HepG2 (cell line): ENCODE results near the gene SLC2A4. TPM values are rescaled to one million over a fixed set of nuclear protein-coding genes. Genes with fewer than 3 reads are reported as not detected.
A peak's percentile ranks its signal among the peaks of the same experiment; 100 is the strongest.

ENCODE experiments used
- FOSL1 ChIP-seq: sonication (generic); formaldehyde crosslinking; IDR thresholded peaks from 2 replicates; pipeline ENCODE4 v1.9.0; 2021; ENCODE audit warnings: missing genetic modification reagents, borderline replicate concordance
- FOXA3 ChIP-seq: IDR thresholded peaks from 2 replicates; pipeline ENCODE4 v1.6.1; 2016; ENCODE audit warnings: missing genetic modification reagents, missing compliant biosample characterization
- HDAC2 ChIP-seq: sonication (generic); formaldehyde crosslinking; IDR thresholded peaks from 2 replicates; pipeline ENCODE4 v1.4.0; 2020; ENCODE audit warnings: missing genetic modification reagents
- HMG20A ChIP-seq: IDR thresholded peaks from 2 replicates; pipeline ENCODE4 v1.6.1; 2016; ENCODE audit warnings: borderline replicate concordance
- HNRNPL ChIP-seq: fragments of 200-400 bp; formaldehyde crosslinking; IDR thresholded peaks from 2 replicates; pipeline ENCODE4 v1.6.1; 2017; ENCODE audit warnings: mild to moderate bottlenecking, low read depth, low read length
- HOXA7 ChIP-seq: sonication (generic); formaldehyde crosslinking; IDR thresholded peaks from 2 replicates; pipeline ENCODE4 v1.8.1; 2022; ENCODE audit warnings: mild to moderate bottlenecking, missing genetic modification reagents, moderate library complexity
- KDM2A ChIP-seq: sonication (generic); formaldehyde crosslinking; IDR thresholded peaks from 2 replicates; pipeline ENCODE4 v1.4.0; 2020; ENCODE audit warnings: low read depth, missing genetic modification reagents, borderline replicate concordance
- KLF12 ChIP-seq: sonication (generic); formaldehyde crosslinking; IDR thresholded peaks from 2 replicates; pipeline ENCODE4 v1.4.0; 2020; ENCODE audit warnings: missing genetic modification reagents, borderline replicate concordance
- LCORL ChIP-seq, 2 experiments: fragments of 450-650 bp in 1 of 2; sonication (generic) in 1 of 2; formaldehyde crosslinking in 1 of 2; IDR thresholded peaks; 2 replicates each; pipeline versions ENCODE4 v1.5.0 to v1.6.1; 2017 to 2020; ENCODE audit warnings: antibody characterized with exemption in 1 of 2, missing genetic modification reagents in 1 of 2
- RARA ChIP-seq: IDR thresholded peaks from 2 replicates; pipeline ENCODE4 v1.6.1; 2016; ENCODE audit warnings: missing genetic modification reagents, missing compliant biosample characterization
- SMAD3 ChIP-seq: sonication (generic); formaldehyde crosslinking; IDR thresholded peaks from 2 replicates; pipeline ENCODE4 v1.4.0; 2020; ENCODE audit warnings: missing genetic modification reagents
- TBL1XR1 ChIP-seq: fragments of 150-350 bp; IDR thresholded peaks from 2 replicates; pipeline ENCODE4 v1.6.1; 2014; ENCODE audit warnings: borderline replicate concordance, low read length; ENCODE audit not compliant: partially characterized antibody
- XBP1 ChIP-seq: sonication (generic); formaldehyde crosslinking; IDR thresholded peaks from 2 replicates; pipeline ENCODE4 v1.5.0; 2020; ENCODE audit warnings: missing genetic modification reagents
- ZNF20 ChIP-seq: sonication (generic); formaldehyde crosslinking; IDR thresholded peaks from 2 replicates; pipeline ENCODE4 v1.4.0; 2020; ENCODE audit warnings: mild to moderate bottlenecking, moderate library complexity, missing genetic modification reagents
- ZNF230 ChIP-seq: sonication (generic); formaldehyde crosslinking; IDR thresholded peaks from 2 replicates; pipeline ENCODE4 v1.4.0; 2020; ENCODE audit warnings: mild to moderate bottlenecking, missing genetic modification reagents
- ZNF3 ChIP-seq: IDR thresholded peaks from 2 replicates; pipeline ENCODE4 v1.7.0; 2017; ENCODE audit warnings: inconsistent platforms
- ZNF44 ChIP-seq: sonication (generic); formaldehyde crosslinking; IDR thresholded peaks from 2 replicates; pipeline ENCODE4 v1.5.1; 2020; ENCODE audit warnings: mild to moderate bottlenecking, missing genetic modification reagents
- ZNF501 ChIP-seq: sonication (generic); formaldehyde crosslinking; IDR thresholded peaks from 2 replicates; pipeline ENCODE4 v1.5.1; 2020; ENCODE audit warnings: mild to moderate bottlenecking, moderate library complexity, missing genetic modification reagents
- ZNF543 ChIP-seq: sonication (generic); formaldehyde crosslinking; IDR thresholded peaks from 2 replicates; pipeline ENCODE4 v1.4.0; 2020; ENCODE audit warnings: mild to moderate bottlenecking, missing genetic modification reagents
- ZNF616 ChIP-seq: sonication (generic); formaldehyde crosslinking; IDR thresholded peaks from 2 replicates; pipeline ENCODE4 v1.5.0; 2020; ENCODE audit warnings: low read depth, mild to moderate bottlenecking, missing genetic modification reagents
- ZNF720 ChIP-seq: sonication (generic); formaldehyde crosslinking; IDR thresholded peaks from 2 replicates; pipeline ENCODE4 v1.4.0; 2020; ENCODE audit warnings: missing genetic modification reagents
- polyA plus RNA-seq, 8 experiments: library from polyadenylated mRNA; depleted of rRNA in 3 of 8; stranded (reverse) in 7 of 8; unstranded in 1 of 8; fragments of >200 nt; fragmentation: Illumina TruSeq in 4 of 8; extraction: Trizol in 4 of 8; gene quantifications; 2 replicates each; pipeline versions ENCODE4 v1.2.1 to v1.2.3, GENCODE V29; 2011 to 2016; ENCODE audit warnings: low read depth in 4 of 8, missing spikeins in 1 of 8, mixed read lengths in 1 of 8; ENCODE audit not compliant: insufficient read depth in 1 of 8
- total RNA-seq, 5 experiments: library from RNA; depleted of rRNA; stranded (reverse); fragments of >200 nt; fragmentation: Illumina TruSeq; extraction: Trizol; gene quantifications; 2 replicates each; pipeline ENCODE4 v1.2.3, GENCODE V29; 2016; ENCODE audit warnings: low read depth in 1 of 5
- TF ChIP-seq, protein P1 (sequence below): sonication (generic); formaldehyde crosslinking; IDR thresholded peaks from 2 replicates; pipeline ENCODE4 v1.9.0; 2021; ENCODE audit warnings: missing genetic modification reagents, borderline replicate concordance
- TF ChIP-seq, protein P2 (sequence below): sonication (generic); formaldehyde crosslinking; conservative IDR thresholded peaks from 2 replicates; pipeline ENCODE4 v1.8.1; 2023; ENCODE audit warnings: missing genetic modification reagents
- TF ChIP-seq, protein P3 (sequence below): sonication (generic); formaldehyde crosslinking; IDR thresholded peaks from 2 replicates; pipeline ENCODE4 v1.4.0; 2020; ENCODE audit warnings: low read depth, missing genetic modification reagents

SLC2A4 gene
- total and polyA plus RNA-seq, 2 of the 13 experiments (the other 11 are each of a cell fraction or from before 2014, with no cell fraction given), result 4.9 to 5.8 TPM

DNA sequence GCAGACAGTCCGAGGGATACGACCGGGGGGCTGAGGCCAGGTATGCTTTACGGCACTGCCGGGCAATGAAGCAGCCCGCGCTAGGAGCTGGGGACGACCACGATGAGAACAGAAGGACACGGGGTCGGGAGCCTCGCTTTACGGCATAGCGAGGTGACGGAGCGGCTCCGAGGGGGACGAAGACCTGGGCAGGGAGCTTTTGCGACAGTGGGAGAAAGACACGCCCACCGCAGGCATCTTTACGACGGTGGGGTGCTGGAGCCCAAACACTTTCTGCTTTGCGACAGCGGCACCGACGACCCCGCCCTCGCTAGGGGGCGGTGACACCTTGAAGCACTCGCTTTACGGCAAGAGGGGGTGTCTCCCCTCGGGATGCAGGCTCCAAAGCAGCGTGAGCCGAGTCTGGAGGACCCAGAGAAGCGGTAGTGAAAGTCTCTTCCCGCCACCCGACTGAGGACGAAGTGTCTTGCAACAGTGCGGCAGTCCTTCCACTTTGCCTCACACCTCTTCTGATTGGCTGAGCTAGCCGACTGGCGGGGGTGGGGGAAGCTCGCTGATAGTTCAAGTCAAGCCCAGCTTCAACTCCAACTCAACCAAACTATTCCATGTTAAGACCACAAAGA is 48.0 kb downstream of the SLC2A4 start (continued):
- TF ChIP-seq HNRNPL (no peak), XBP1 (CRISPR knock-in tag) (no peak), HMG20A (no peak), ZNF44 (CRISPR knock-in tag) (no peak), ZNF720 (CRISPR knock-in tag) (no peak), ZNF230 (CRISPR knock-in tag) (no peak), RARA (CRISPR knock-in tag) (peak; percentile 26; the same call in 1 of the 2 replicates), FOXA3 (CRISPR knock-in tag) (no peak), HOXA7 (CRISPR knock-in tag) (no peak), LCORL (IDR thresholded peaks at IDR 0.05) (no peak), LCORL (CRISPR knock-in tag; IDR thresholded peaks at IDR 0.05) (no peak), ZNF616 (CRISPR knock-in tag) (no peak), ZNF3 (CRISPR knock-in tag) (no peak), FOSL1 (CRISPR knock-in tag) (no peak), ZNF20 (CRISPR knock-in tag) (peak; percentile 81; the same call in 1 of the 2 replicates), HDAC2 (CRISPR knock-in tag) (no peak), KLF12 (CRISPR knock-in tag) (peak; percentile 86; the same call in 1 of the 2 replicates), SMAD3 (CRISPR knock-in tag) (no peak), TBL1XR1 (no peak), ZNF543 (0 out of 2 replicates have a peak, but pooled peaks have one; percentile 44), KDM2A (peak; percentile 89), ZNF501 (CRISPR knock-in tag) (peak; percentile 33; the same call in 1 of the 2 replicates)
- TF ChIP-seq, protein P1, sequence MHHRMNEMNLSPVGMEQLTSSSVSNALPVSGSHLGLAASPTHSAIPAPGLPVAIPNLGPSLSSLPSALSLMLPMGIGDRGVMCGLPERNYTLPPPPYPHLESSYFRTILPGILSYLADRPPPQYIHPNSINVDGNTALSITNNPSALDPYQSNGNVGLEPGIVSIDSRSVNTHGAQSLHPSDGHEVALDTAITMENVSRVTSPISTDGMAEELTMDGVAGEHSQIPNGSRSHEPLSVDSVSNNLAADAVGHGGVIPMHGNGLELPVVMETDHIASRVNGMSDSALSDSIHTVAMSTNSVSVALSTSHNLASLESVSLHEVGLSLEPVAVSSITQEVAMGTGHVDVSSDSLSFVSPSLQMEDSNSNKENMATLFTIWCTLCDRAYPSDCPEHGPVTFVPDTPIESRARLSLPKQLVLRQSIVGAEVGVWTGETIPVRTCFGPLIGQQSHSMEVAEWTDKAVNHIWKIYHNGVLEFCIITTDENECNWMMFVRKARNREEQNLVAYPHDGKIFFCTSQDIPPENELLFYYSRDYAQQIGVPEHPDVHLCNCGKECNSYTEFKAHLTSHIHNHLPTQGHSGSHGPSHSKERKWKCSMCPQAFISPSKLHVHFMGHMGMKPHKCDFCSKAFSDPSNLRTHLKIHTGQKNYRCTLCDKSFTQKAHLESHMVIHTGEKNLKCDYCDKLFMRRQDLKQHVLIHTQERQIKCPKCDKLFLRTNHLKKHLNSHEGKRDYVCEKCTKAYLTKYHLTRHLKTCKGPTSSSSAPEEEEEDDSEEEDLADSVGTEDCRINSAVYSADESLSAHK, result no peak
- TF ChIP-seq, protein P2, sequence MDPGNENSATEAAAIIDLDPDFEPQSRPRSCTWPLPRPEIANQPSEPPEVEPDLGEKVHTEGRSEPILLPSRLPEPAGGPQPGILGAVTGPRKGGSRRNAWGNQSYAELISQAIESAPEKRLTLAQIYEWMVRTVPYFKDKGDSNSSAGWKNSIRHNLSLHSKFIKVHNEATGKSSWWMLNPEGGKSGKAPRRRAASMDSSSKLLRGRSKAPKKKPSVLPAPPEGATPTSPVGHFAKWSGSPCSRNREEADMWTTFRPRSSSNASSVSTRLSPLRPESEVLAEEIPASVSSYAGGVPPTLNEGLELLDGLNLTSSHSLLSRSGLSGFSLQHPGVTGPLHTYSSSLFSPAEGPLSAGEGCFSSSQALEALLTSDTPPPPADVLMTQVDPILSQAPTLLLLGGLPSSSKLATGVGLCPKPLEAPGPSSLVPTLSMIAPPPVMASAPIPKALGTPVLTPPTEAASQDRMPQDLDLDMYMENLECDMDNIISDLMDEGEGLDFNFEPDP (CRISPR knock-in tag), result no peak
- TF ChIP-seq, protein P3, sequence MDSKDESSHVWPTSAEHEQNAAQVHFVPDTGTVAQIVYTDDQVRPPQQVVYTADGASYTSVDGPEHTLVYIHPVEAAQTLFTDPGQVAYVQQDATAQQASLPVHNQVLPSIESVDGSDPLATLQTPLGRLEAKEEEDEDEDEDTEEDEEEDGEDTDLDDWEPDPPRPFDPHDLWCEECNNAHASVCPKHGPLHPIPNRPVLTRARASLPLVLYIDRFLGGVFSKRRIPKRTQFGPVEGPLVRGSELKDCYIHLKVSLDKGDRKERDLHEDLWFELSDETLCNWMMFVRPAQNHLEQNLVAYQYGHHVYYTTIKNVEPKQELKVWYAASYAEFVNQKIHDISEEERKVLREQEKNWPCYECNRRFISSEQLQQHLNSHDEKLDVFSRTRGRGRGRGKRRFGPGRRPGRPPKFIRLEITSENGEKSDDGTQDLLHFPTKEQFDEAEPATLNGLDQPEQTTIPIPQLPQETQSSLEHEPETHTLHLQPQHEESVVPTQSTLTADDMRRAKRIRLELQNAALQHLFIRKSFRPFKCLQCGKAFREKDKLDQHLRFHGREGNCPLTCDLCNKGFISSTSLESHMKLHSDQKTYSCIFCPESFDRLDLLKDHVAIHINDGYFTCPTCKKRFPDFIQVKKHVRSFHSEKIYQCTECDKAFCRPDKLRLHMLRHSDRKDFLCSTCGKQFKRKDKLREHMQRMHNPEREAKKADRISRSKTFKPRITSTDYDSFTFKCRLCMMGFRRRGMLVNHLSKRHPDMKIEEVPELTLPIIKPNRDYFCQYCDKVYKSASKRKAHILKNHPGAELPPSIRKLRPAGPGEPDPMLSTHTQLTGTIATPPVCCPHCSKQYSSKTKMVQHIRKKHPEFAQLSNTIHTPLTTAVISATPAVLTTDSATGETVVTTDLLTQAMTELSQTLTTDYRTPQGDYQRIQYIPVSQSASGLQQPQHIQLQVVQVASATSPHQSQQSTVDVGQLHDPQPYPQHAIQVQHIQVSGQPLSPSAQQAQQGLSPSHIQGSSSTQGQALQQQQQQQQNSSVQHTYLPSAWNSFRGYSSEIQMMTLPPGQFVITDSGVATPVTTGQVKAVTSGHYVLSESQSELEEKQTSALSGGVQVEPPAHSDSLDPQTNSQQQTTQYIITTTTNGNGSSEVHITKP (CRISPR knock-in tag), result peak; percentile 73; the same call in 1 of the 2 replicates
